CD4-positive, alpha-beta T cell (primary cell): Measurements from ENCODE around the gene PDLIM1. TPM values are rescaled to one million over a fixed set of nuclear protein-coding genes. Genes with fewer than 3 reads are reported as not detected.
A peak's percentile ranks its signal among the peaks of the same experiment; 100 is the strongest.

Experiments
- ATAC-seq: fragments of 200-7000 bp; cut with Tn5 transposase; one replicate; pipeline ENCODE4 v1.10.0; 2022; ENCODE audit warnings: mild to moderate bottlenecking; ENCODE audit not compliant: poor library complexity
- CTCF ChIA-PET: fragments of 350-600 bp; sonication (Branson Sonifier 250); formaldehyde crosslinking; loops from one replicate; lab custom pipeline; 2021; ENCODE audit warnings: antibody characterized with exemption, inconsistent platforms; lab: Charles Lee
- POLR2A ChIA-PET: fragments of 350-600 bp; sonication (Branson Sonifier 250); formaldehyde crosslinking; loops from one replicate; lab custom pipeline; 2021; ENCODE audit warnings: antibody characterized with exemption, inconsistent platforms; lab: Charles Lee
- DNase-seq, 14 experiments: peaks; one replicate each; pipeline ENCODE4 v3.0.0-alpha.2; 2013 to 2020; ENCODE audit warnings: mixed read lengths in 2 of 14
- H3K27ac ChIP-seq, 2 donors: one replicate each; pipeline versions ENCODE4 v1.5.1 to v1.7.0; 2013; ENCODE audit warnings: low read length in 2 of 2, low read depth in 1 of 2, mild to moderate bottlenecking in 1 of 2
- H3K27me3 ChIP-seq, 2 experiments: 1 replicate in 1 of 2; 2 replicates in 1 of 2; pipeline versions ENCODE4 v1.6.1 to v1.7.0; 2013; ENCODE audit warnings: low read length in 2 of 2, control low read depth in 1 of 2, mild to moderate bottlenecking in 1 of 2, moderate library complexity in 1 of 2; ENCODE audit not compliant: insufficient read depth in 2 of 2, control insufficient read depth in 1 of 2
- H3K36me3 ChIP-seq: one replicate; pipeline ENCODE4 v1.6.1; 2013; ENCODE audit warnings: low read length, control low read depth; ENCODE audit not compliant: insufficient read depth
- H3K4me1 ChIP-seq: one replicate; pipeline ENCODE4 v1.6.1; 2013; ENCODE audit warnings: low read length, control low read depth; ENCODE audit not compliant: insufficient read depth
- H3K4me3 ChIP-seq: one replicate; pipeline ENCODE4 v1.5.1; 2013; ENCODE audit warnings: mild to moderate bottlenecking, low read length, moderate library complexity
- H3K9me3 ChIP-seq, 2 experiments: 1 replicate in 1 of 2; 2 replicates in 1 of 2; pipeline versions ENCODE4 v1.6.1 to v1.7.0; 2013; ENCODE audit warnings: low read length in 2 of 2, mild to moderate bottlenecking in 2 of 2, control low read depth in 1 of 2, moderate library complexity in 1 of 2; ENCODE audit not compliant: control insufficient read depth in 1 of 2, insufficient read depth in 1 of 2
- H3K27ac Mint-ChIP-seq: one replicate; pipeline ENCODE4 v1.8.0; 2020; ENCODE audit warnings: mixed read lengths
- H3K27me3 Mint-ChIP-seq: one replicate; pipeline ENCODE4 v1.8.0; 2021; ENCODE audit warnings: mixed read lengths
- H3K36me3 Mint-ChIP-seq: one replicate; pipeline ENCODE4 v1.8.0; 2021; ENCODE audit warnings: low read depth, mixed read lengths
- H3K4me1 Mint-ChIP-seq: one replicate; pipeline ENCODE4 v1.8.0; 2021; ENCODE audit warnings: low read depth, mixed read lengths
- H3K4me3 Mint-ChIP-seq: one replicate; pipeline ENCODE4 v1.8.0; 2020; ENCODE audit warnings: mild to moderate bottlenecking, mixed read lengths
- H3K9me3 Mint-ChIP-seq: one replicate; pipeline ENCODE4 v1.8.0; 2020; ENCODE audit warnings: mixed read lengths
- intact Hi-C, 2 experiments: fragments of 100-400 bp; cut with DNase I in 1 of 2; cut with micrococcal nuclease in 1 of 2; formaldehyde crosslinking; loops; one replicate each; pipeline versions ENCODE4 v1.15.1 to v1.9.0; 2023 to 2025; cut with DNase I, micrococcal nuclease
- total RNA-seq, 174 experiments: library from RNA in 2 of 174; stranded (reverse) in 2 of 174; gene quantifications; one replicate each; pipeline ENCODE4 v1.2.3 and lab custom pipeline; 2021 to 2026
- TF ChIP-seq, protein P1 (sequence below): fragments of 200-600 bp; IDR thresholded peaks from one replicate; pipeline ENCODE4 v1.8.0; 2022; ENCODE audit warnings: antibody characterized with exemption, mild to moderate bottlenecking

The PDLIM1 gene
- total RNA-seq, 2 experiments from 2014 or later: 0.41 to 0.75 TPM

DNA sequence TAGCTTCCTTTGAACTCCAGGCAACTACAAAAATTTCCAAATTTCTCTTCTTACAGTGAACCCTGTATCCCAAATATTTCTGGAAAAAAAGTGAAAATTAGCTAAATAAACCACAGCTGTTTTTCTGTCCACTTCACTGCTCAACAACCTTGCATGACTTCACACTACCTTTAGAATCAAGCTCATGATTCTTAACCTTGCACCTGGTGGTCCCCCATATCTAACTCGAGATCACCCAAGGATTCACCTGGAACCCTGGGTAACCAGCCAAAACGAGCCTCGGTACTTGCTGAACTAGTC is 47.5 kb downstream of the PDLIM1 start:
- H3K36me3 Mint-ChIP-seq: no peaks in the 10 kb centered on the region
- no peaks in the 10 kb centered on the region for H3K9me3 Mint-ChIP-seq
- no peaks in the 10 kb centered on the region for H3K4me1 Mint-ChIP-seq
- DNase-seq: no peak
- TF ChIP-seq, protein P1, sequence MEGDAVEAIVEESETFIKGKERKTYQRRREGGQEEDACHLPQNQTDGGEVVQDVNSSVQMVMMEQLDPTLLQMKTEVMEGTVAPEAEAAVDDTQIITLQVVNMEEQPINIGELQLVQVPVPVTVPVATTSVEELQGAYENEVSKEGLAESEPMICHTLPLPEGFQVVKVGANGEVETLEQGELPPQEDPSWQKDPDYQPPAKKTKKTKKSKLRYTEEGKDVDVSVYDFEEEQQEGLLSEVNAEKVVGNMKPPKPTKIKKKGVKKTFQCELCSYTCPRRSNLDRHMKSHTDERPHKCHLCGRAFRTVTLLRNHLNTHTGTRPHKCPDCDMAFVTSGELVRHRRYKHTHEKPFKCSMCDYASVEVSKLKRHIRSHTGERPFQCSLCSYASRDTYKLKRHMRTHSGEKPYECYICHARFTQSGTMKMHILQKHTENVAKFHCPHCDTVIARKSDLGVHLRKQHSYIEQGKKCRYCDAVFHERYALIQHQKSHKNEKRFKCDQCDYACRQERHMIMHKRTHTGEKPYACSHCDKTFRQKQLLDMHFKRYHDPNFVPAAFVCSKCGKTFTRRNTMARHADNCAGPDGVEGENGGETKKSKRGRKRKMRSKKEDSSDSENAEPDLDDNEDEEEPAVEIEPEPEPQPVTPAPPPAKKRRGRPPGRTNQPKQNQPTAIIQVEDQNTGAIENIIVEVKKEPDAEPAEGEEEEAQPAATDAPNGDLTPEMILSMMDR: no peak
- no peak overlapping the region for H3K27ac Mint-ChIP-seq
- Histone ChIP-seq H3K27me3 (no peaks in the 10 kb centered on the region), H3K4me3 (no peak overlapping the region), H3K36me3 (no peaks in the 10 kb centered on the region), H3K27ac (no peak overlapping the region), H3K4me1 (no peaks in the 10 kb centered on the region), H3K9me3 (no peaks in the 10 kb centered on the region)
- intact Hi-C loops: loop anchor here (5.0 to 10.0 kb wide), 3 partner anchors 61 to 362 kb away; no protein-coding TSS in a partner anchor
- ChIA-PET POLR2A (no interaction called here), CTCF (no interaction called here)
- H3K4me3 Mint-ChIP-seq: no peak overlapping the region
- ATAC-seq: no peak
- H3K27me3 Mint-ChIP-seq: peaks cover 7% of the 10 kb centered on the region

DNA sequence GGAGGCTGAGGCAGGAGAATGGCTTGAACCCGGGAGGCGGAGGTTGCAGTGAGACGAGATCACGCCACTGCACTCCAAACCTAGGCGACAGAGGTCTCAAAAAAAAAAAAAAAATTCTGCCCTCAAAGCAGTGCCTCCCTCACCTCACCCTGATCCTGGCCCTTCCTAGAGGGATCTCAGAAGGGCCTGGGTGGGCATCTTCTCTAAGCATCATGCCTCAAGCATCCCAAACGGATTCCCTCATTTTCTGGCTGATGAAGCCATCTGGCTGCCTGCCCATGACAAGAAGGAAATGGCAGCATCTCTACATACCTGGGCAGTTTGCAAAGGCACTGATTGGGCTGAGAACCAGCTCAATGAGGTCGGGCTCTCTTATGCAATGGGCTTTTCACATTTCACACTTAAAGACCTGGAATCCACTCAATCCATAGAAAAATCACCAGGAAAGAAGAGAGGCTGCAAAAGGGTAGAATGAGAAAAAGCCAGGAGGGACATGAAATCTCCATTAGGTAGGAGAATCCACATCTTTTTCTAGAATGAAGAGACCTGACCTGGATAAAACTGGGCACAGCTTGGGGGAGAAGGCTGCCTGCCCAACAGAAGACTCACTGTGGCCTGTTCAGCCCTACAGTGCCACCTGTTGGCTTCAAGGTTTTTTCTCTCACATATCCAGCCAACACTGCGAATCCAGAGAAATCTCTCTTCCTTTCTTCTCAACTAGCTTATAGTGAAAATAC is 48.1 kb downstream of the PDLIM1 start:
- Histone ChIP-seq H3K36me3 (no peaks in the 10 kb centered on the region), H3K4me1 (no peaks in the 10 kb centered on the region), H3K4me3 (no peak overlapping the region), H3K27ac (no peak overlapping the region), H3K9me3 (no peaks in the 10 kb centered on the region), H3K27me3 (no peaks in the 10 kb centered on the region)
- Mint-ChIP-seq H3K4me3 (no peak overlapping the region), H3K36me3 (no peaks in the 10 kb centered on the region), H3K4me1 (no peaks in the 10 kb centered on the region), H3K27ac (no peak overlapping the region), H3K9me3 (no peaks in the 10 kb centered on the region), H3K27me3 (peaks cover 7% of the 10 kb centered on the region)
- TF ChIP-seq, protein P1: no peak
- DNase-seq (peak in 3 of 14 experiments; percentile 17 to 45 (median 27)), ATAC-seq (no peak)
- ChIA-PET POLR2A (no interaction called here), CTCF (no interaction called here)
- intact Hi-C loops: loop anchor here (5.0 to 10.0 kb wide), 3 partner anchors 60 to 362 kb away; no protein-coding TSS in a partner anchor

DNA sequence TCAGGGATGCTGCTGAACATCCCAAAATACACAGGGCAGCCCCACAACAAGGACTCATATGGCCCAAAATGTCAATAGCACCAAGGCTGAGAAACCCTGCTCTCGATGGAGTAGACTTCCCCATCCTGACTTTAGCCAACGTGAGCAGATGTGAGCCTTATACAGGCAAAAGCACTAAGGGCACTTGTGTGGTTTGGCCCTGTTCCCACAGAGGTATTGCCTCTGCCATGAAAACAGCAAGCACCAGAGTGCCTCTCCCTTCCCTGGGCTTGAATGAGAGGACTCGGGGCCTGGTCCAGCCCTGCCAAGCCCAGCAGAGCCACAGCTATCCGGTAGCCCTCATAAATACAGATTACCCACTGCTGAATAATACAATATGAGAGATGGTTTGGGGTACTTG is 49.3 kb downstream of the PDLIM1 start:
- ChIA-PET CTCF (no interaction called here), POLR2A (no interaction called here)
- Mint-ChIP-seq H3K4me3 (no peak overlapping the region), H3K27me3 (peaks cover 7% of the 10 kb centered on the region), H3K4me1 (no peaks in the 10 kb centered on the region), H3K27ac (no peak overlapping the region), H3K9me3 (no peaks in the 10 kb centered on the region), H3K36me3 (no peaks in the 10 kb centered on the region)
- TF ChIP-seq, protein P1: no peak
- H3K4me1 ChIP-seq: no peaks in the 10 kb centered on the region
- peaks cover 0 to 5% of the 10 kb centered on the region in 2 experiments for H3K9me3 ChIP-seq
- H3K27ac ChIP-seq: no peak overlapping the region
- intact Hi-C loops: loop anchor here (5.0 to 10.0 kb wide), 3 partner anchors 59 to 363 kb away; no protein-coding TSS in a partner anchor
- no peak overlapping the region for H3K4me3 ChIP-seq
- H3K27me3 ChIP-seq: no peaks in the 10 kb centered on the region
- DNase-seq (no peak), ATAC-seq (no peak)
- H3K36me3 ChIP-seq: no peaks in the 10 kb centered on the region
